CD4-positive, alpha-beta T cell treated with Interleukin-15 for 1 hour (primary cell): ENCODE data around the gene ITGAX.
"Not testable (repeated sequence)": the region's sequence is repeated elsewhere in the genome, so short reads cannot be mapped to it uniquely, and the experiment has no call there.

Experiments
- DNase-seq: peaks from one replicate; pipeline ENCODE4 v3.0.0-alpha.2; 2020

ITGAX gene

DNA sequence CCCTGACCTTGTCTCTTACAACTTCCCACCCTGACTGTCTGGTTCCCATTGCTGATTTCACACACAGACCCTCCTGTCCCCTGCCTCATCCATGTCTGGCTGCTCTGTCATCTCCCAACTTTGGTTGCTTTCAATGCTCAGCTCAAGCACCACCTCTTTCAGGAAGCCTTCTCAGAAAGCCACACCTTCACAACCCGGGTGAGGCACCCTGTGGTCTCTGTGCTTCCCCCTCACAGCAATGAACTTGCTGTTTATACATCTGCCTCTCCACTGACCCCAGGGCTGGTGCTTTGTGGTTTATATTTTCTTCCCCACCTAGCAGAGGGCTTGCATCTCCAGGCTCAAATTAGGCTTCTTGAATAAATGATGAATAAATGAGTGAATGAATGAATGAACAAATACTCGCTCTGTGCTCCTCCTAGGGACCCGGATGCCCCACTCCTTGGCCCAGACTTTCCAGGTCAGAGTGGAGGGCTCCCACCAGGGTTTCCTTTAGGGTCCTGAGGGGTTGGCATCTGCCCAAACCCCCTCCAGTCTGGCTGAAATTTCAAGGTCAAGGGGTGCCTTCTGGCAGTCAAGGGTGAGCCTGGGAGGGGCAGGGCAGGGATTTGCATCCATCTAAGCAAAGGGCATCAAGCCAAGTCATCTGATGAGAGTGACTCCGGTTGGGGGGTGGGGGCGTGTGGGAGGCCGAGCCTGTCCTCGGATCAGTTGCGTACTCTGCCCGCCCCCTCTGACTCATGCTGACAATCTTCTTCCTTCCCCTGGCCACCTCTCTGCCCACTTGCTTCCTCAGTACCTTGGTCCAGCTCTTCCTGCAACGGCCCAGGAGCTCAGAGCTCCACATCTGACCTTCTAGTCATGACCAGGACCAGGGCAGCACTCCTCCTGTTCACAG is at the start of gene ITGAX:
Gene ITGAX (plus strand): TSS at position 783 of the 898 bp plus-strand sequence. CDS start 79 bp downstream, at position 862.
- peak; percentile 87 for DNase-seq

- DNase-seq: no peak
Measured at GRCh38 chr16:31305219-31305618, 49.8 kb upstream of the ITGAX start.

- not testable (repeated sequence) for DNase-seq
Measured at GRCh38 chr16:31308381-31308780, 46.6 kb upstream of the ITGAX start.

DNA sequence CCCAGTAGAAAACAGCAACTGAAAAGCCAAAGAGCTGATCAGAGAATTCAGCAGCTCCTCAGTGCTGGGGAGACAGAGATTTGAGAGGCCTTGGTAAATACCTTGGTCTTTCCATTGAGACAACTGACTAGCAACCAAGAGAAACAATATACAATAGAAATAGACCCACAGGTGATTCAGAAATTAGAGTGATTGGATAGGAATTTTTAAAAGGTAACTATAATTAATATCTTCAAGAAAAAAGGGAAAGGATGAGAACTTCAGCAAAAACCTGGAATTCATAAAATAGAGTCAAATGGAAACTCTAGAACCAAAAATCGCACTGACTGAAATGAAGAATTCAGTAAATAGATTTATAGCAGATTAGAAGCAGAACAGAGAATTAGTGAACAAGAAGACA is 32.5 kb upstream of the ITGAX start:
- no peak for DNase-seq

- DNase-seq: no peak
Measured at GRCh38 chr16:31323959-31324629, 30.9 kb upstream of the ITGAX start.

GRCh38 chr16:31325171-31325570 is 29.8 kb upstream of the ITGAX start:
- DNase-seq: no peak

GRCh38 chr16:31327646-31328225 is 27.2 kb upstream of the ITGAX start:
- no peak for DNase-seq

DNA sequence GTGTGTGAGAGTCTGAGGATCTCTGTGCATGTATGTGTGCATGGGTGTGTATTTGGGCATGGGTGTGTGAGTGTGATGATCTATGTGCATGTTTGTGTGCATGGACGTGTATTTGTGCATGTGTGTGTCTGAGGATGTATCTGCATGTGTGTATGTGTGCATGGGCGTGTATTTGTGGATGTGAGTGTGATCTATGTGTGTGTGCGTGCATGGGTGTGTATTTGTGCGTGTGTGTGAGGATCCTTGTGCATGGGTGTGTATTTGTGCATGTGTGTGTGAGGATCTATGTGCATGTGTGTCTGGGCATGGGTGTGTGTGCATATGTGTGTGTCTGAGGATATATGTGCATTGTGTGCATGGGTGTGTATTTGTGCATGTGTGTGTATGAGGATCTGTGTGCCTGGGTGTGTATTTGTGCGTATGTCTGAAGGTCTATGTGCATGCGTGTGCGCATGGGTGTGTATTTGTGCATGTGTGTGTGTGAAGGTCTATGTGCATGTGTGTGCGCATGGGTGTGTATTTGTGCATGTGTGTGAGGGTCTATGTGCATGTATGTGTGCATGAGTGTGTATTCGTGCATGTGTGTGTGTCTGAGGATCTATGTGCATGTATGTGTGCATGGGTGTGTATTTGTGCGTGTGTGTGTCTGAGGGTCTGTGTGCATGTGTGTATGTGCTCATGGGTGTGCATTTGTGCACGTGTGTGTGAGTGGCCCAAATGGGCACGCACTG is 26.5 kb upstream of the ITGAX start:
- DNase-seq: no peak

DNA sequence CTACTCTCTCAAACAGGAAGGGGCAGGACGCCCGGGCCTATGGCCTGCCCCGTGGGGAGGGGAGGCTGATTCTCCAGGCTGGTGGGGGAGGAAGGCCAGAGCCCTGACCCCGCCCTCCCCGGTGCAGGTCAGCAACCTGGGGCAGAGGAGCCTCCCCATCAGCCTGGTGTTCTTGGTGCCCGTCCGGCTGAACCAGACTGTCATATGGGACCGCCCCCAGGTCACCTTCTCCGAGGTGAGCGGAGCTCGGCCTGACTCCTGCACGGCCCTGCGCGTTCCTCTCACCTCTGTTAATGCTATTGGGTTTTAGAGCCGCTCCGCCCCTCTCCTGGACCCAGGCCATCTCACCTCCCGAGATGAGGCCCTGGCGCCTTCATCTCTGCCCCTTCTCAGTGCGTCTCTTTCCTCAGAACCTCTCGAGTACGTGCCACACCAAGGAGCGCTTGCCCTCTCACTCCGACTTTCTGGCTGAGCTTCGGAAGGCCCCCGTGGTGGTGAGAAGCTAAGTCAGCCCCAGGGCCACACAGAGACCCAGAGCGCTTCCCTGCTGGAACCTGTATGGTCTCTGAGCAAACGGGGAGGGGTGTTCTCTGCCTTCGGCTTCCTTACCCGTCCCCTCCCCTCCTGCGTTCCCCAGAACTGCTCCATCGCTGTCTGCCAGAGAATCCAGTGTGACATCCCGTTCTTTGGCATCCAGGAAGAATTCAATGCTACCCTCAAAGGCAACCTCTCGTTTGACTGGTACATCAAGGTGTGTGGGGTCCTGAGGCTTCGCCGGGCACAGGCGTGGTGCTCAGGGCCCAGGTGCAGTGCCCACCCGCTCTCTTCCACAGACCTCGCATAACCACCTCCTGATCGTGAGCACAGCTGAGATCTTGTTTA is 25.1 kb upstream of the ITGAX start:
- no peak for DNase-seq

- DNase-seq: no peak
Measured at GRCh38 chr16:31330553-31330890, 24.5 kb upstream of the ITGAX start.

- no peak for DNase-seq
Measured at GRCh38 chr16:31331141-31331764, 23.7 kb upstream of the ITGAX start.

- DNase-seq: no peak
Measured at GRCh38 chr16:31331807-31332301, 23.1 kb upstream of the ITGAX start.

- DNase-seq: no peak
Measured at GRCh38 chr16:31332544-31332943, 22.4 kb upstream of the ITGAX start.

DNA sequence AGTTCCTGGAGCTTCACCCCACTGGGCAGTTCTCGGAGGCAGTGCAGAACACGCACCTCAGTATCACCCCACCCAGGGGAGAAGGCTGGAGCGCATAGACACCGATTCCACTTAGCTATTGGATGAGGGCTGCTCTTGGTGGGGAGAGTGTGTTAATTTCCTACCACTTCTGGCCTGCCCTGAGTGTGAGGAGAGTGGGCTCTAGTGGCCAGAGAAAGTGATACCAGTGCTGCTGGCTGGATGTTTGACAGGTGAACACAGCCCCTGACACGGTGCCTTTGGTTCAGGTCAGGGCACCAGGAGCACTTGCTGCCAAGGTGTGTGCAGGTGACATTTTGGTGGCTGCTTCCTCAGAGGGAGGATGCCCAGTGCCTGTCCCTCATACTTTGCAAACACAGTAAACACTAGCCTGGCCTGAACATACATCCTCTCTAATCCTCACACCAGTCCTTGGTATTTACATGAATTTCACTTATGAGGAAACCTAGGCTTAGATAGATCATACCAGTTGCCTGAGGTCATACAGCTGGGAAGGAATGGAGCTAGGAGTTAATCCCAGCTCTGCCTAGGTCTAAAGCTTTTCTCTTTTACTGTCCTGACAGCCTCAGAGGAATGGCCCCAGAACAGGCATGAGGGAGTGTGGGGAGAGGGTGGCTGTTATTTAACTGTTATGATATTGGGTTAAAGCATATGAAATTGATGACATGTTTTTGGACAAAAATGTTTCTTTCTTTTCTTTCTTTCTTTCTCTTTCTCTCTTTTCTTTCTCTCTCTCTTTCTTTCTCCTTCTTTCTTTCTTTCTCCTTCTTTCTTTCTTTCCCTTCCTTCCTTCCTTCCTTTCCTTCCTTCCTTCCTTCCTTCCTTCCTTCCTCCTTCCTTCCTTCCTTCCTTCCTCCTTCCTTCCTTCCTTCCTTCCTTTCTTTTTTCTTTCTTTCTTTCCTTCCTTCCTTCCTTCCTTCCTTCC is 21.0 kb upstream of the ITGAX start:
- DNase-seq: peak; percentile 62

- no peak for DNase-seq
Measured at GRCh38 chr16:31334934-31335333, 20.0 kb upstream of the ITGAX start.

- no peak for DNase-seq
Measured at GRCh38 chr16:31335431-31335830, 19.5 kb upstream of the ITGAX start.

GRCh38 chr16:31338166-31338685 is 16.8 kb upstream of the ITGAX start:
- not testable (repeated sequence) for DNase-seq

- DNase-seq: no peak
Measured at GRCh38 chr16:31344712-31345111, 10.3 kb upstream of the ITGAX start.

- no peak for DNase-seq
Measured at GRCh38 chr16:31347445-31347844, 7.5 kb upstream of the ITGAX start.

DNA sequence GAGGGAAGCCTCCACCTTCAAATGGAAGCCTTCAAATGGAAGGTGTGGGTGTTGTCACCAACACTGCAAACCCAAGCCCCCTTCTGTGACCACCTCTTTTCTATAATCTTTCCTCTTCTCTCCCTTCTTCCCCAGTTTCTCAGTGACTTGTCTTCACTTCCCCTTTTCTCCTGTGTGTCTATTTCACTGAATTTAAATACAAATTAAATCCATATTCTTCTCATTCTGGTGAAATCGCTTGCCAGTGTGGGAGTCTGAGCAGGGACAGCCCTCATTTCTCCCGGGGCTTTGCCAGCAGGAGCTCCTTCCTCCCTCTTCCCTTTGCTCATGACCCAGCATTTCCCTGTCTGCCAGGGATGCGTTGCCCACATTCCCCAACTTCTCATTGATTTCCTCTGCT is 6.4 kb upstream of the ITGAX start:
- no peak for DNase-seq
